ENCODE results near the gene HS3ST4.

The HS3ST4 gene

GRCh38 chr16:25977121-25977520, 285.4 kb downstream of the HS3ST4 start:
- no peak for DNase-seq
- TF ChIP-seq, protein P1, sequence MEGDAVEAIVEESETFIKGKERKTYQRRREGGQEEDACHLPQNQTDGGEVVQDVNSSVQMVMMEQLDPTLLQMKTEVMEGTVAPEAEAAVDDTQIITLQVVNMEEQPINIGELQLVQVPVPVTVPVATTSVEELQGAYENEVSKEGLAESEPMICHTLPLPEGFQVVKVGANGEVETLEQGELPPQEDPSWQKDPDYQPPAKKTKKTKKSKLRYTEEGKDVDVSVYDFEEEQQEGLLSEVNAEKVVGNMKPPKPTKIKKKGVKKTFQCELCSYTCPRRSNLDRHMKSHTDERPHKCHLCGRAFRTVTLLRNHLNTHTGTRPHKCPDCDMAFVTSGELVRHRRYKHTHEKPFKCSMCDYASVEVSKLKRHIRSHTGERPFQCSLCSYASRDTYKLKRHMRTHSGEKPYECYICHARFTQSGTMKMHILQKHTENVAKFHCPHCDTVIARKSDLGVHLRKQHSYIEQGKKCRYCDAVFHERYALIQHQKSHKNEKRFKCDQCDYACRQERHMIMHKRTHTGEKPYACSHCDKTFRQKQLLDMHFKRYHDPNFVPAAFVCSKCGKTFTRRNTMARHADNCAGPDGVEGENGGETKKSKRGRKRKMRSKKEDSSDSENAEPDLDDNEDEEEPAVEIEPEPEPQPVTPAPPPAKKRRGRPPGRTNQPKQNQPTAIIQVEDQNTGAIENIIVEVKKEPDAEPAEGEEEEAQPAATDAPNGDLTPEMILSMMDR (IDR thresholded peaks at IDR 0.05; ENCODE audit: borderline replicate concordance, extremely low read depth, low read length, poor library complexity, severe bottlenecking), result no peak
- TF ChIP-seq EZH2 (IDR thresholded peaks at IDR 0.05; ENCODE audit: borderline replicate concordance, low read depth, low read length, severe bottlenecking), result no peak
- H3K36me3 ChIP-seq (ENCODE audit: insufficient read depth, low read length), result no peaks in the 10 kb centered on the region
- H3K4me1 ChIP-seq (ENCODE audit: insufficient read depth, low read length), result no peaks in the 10 kb centered on the region
- H4K20me1 ChIP-seq (ENCODE audit: insufficient read depth, low read length), result no peaks in the 10 kb centered on the region
- H3K4me3 ChIP-seq (ENCODE audit: low read depth in 1 of 2, low read length in 2 of 2), result no peak overlapping the region
- H3K9ac ChIP-seq (ENCODE audit: low read depth, low read length), result no peak overlapping the region
- H3K27ac ChIP-seq (ENCODE audit: low read length), result no peak overlapping the region
- H3K27me3 ChIP-seq (ENCODE audit: insufficient read depth, low read length, poor library complexity), result peaks cover 4% of the 10 kb centered on the region
- H3K79me2 ChIP-seq (ENCODE audit: insufficient read depth, low read length), result no peaks in the 10 kb centered on the region
- no peaks in the 10 kb centered on the region for H3K9me3 ChIP-seq (ENCODE audit: insufficient read depth, low read length, severe bottlenecking)
- no peak overlapping the region for H2AFZ ChIP-seq (ENCODE audit: low read depth, low read length)
- ATAC-seq (ENCODE audit: insufficient read depth, low read depth), result no peak
- no peak overlapping the region for H3K4me2 ChIP-seq (ENCODE audit: insufficient read depth, low read length)

DNA sequence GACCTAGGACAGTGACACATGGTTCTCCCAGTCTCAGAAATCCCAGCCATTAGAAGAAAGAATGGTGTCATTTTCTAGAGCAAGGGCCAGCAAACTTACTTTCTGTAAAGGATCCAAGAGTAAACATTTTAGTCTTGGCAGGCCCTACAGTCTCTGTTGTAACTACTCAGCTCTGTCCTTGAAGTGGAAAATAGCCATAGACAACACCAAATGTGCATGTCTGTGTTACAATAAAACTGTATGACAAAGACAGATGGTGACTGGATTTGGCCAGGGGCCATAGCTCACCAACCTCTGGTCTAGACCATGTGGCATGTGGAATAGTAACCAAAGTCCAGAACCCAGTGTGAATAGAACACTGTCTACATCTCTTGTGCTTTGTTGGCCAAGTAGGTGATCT, 286.5 kb downstream of the HS3ST4 start:
- no peak overlapping the region for H3K27ac ChIP-seq (ENCODE audit: low read length)
- no peaks in the 10 kb centered on the region for H3K9me3 ChIP-seq (ENCODE audit: insufficient read depth, low read length, severe bottlenecking)

GRCh38 chr16:25988084-25988483, 296.3 kb downstream of the HS3ST4 start:
- Histone ChIP-seq H3K27ac (ENCODE audit: low read length) (no peak overlapping the region), H3K36me3 (ENCODE audit: insufficient read depth, low read length) (no peaks in the 10 kb centered on the region), H3K9me3 (ENCODE audit: insufficient read depth, low read length, severe bottlenecking) (no peaks in the 10 kb centered on the region), H3K4me2 (ENCODE audit: insufficient read depth, low read length) (no peak overlapping the region), H3K9ac (ENCODE audit: low read depth, low read length) (no peak overlapping the region), H3K79me2 (ENCODE audit: insufficient read depth, low read length) (no peaks in the 10 kb centered on the region), H3K27me3 (ENCODE audit: insufficient read depth, low read length, poor library complexity) (no peaks in the 10 kb centered on the region), H3K4me1 (ENCODE audit: insufficient read depth, low read length) (no peaks in the 10 kb centered on the region), H3K4me3 (ENCODE audit: low read depth in 1 of 2, low read length in 2 of 2) (no peak overlapping the region), H2AFZ (ENCODE audit: low read depth, low read length) (no peak overlapping the region), H4K20me1 (ENCODE audit: insufficient read depth, low read length) (no peaks in the 10 kb centered on the region)
- DNase-seq (no peak), ATAC-seq (ENCODE audit: insufficient read depth, low read depth) (no peak)
- no peak for TF ChIP-seq EZH2 (IDR thresholded peaks at IDR 0.05; ENCODE audit: borderline replicate concordance, low read depth, low read length, severe bottlenecking)
- TF ChIP-seq, protein P1 (IDR thresholded peaks at IDR 0.05; ENCODE audit: borderline replicate concordance, extremely low read depth, low read length, poor library complexity, severe bottlenecking), result no peak

More for the DNA sequence above, 286.5 kb downstream of the HS3ST4 start:
- no peak for TF ChIP-seq EZH2 (IDR thresholded peaks at IDR 0.05; ENCODE audit: borderline replicate concordance, low read depth, low read length, severe bottlenecking)
- TF ChIP-seq, protein P1 (IDR thresholded peaks at IDR 0.05; ENCODE audit: borderline replicate concordance, extremely low read depth, low read length, poor library complexity, severe bottlenecking), result no peak
- no peak for DNase-seq
- H2AFZ ChIP-seq (ENCODE audit: low read depth, low read length), result no peak overlapping the region
- H3K9ac ChIP-seq (ENCODE audit: low read depth, low read length), result no peak overlapping the region
- no peak overlapping the region for H3K4me2 ChIP-seq (ENCODE audit: insufficient read depth, low read length)
- H3K36me3 ChIP-seq (ENCODE audit: insufficient read depth, low read length), result no peaks in the 10 kb centered on the region
- no peaks in the 10 kb centered on the region for H3K4me1 ChIP-seq (ENCODE audit: insufficient read depth, low read length)
- H4K20me1 ChIP-seq (ENCODE audit: insufficient read depth, low read length), result no peaks in the 10 kb centered on the region
- H3K4me3 ChIP-seq (ENCODE audit: low read depth in 1 of 2, low read length in 2 of 2), result no peak overlapping the region
- peaks cover 4% of the 10 kb centered on the region for H3K27me3 ChIP-seq (ENCODE audit: insufficient read depth, low read length, poor library complexity)
- ATAC-seq (ENCODE audit: insufficient read depth, low read depth), result no peak
- no peaks in the 10 kb centered on the region for H3K79me2 ChIP-seq (ENCODE audit: insufficient read depth, low read length)

- H4K20me1 ChIP-seq (ENCODE audit: insufficient read depth, low read length), result no peaks in the 10 kb centered on the region
- no peaks in the 10 kb centered on the region for H3K9me3 ChIP-seq (ENCODE audit: insufficient read depth, low read length, severe bottlenecking)
- no peaks in the 10 kb centered on the region for H3K36me3 ChIP-seq (ENCODE audit: insufficient read depth, low read length)
- no peak overlapping the region for H3K4me2 ChIP-seq (ENCODE audit: insufficient read depth, low read length)
- H3K79me2 ChIP-seq (ENCODE audit: insufficient read depth, low read length), result no peaks in the 10 kb centered on the region
- TF ChIP-seq, protein P1 (IDR thresholded peaks at IDR 0.05; ENCODE audit: borderline replicate concordance, extremely low read depth, low read length, poor library complexity, severe bottlenecking), result no peak
- no peak for TF ChIP-seq EZH2 (IDR thresholded peaks at IDR 0.05; ENCODE audit: borderline replicate concordance, low read depth, low read length, severe bottlenecking)
- no peaks in the 10 kb centered on the region for H3K27me3 ChIP-seq (ENCODE audit: insufficient read depth, low read length, poor library complexity)
- ATAC-seq (ENCODE audit: insufficient read depth, low read depth), result no peak
- H3K27ac ChIP-seq (ENCODE audit: low read length), result no peak overlapping the region
- H3K9ac ChIP-seq (ENCODE audit: low read depth, low read length), result no peak overlapping the region
- DNase-seq, result no peak
- no peaks in the 10 kb centered on the region for H3K4me1 ChIP-seq (ENCODE audit: insufficient read depth, low read length)
- no peak overlapping the region for H3K4me3 ChIP-seq (ENCODE audit: low read depth in 1 of 2, low read length in 2 of 2)
- H2AFZ ChIP-seq (ENCODE audit: low read depth, low read length), result no peak overlapping the region
Measured at GRCh38 chr16:25988882-25989281, 297.1 kb downstream of the HS3ST4 start.
